Hepatocyte (in vitro differentiated cells): ENCODE measurements around the gene SCN9A. TPM values are rescaled to one million over a fixed set of nuclear protein-coding genes. Genes with fewer than 3 reads are reported as not detected.
"Not testable (repeated sequence)": the region's sequence is repeated elsewhere in the genome, so short reads cannot be mapped to it uniquely, and the experiment has no call there.

ENCODE experiments used
- DNase-seq: peaks from one replicate; pipeline ENCODE4 v3.0.0-alpha.2; 2016; ENCODE audit warnings: low spot score
- H2AFZ ChIP-seq: fragments of 200-600 bp; sonication (generic); 2 replicates; pipeline ENCODE4 v1.6.0; 2016; ENCODE audit warnings: antibody characterized with exemption, mild to moderate bottlenecking
- H3K27ac ChIP-seq: fragments of 200-600 bp; sonication (generic); 2 replicates; pipeline ENCODE4 v1.5.1; 2016; ENCODE audit warnings: mild to moderate bottlenecking
- H3K27me3 ChIP-seq: fragments of 200-600 bp; sonication (generic); 2 replicates; pipeline ENCODE4 v1.6.1; 2016
- H3K36me3 ChIP-seq: fragments of 200-600 bp; sonication (generic); replicated peaks from 2 replicates; pipeline ENCODE4 v1.5.1; 2016; ENCODE audit warnings: low read depth; ENCODE audit not compliant: insufficient read depth
- H3K4me1 ChIP-seq: fragments of 200-600 bp; sonication (generic); 2 replicates; pipeline ENCODE4 v1.5.1; 2016; ENCODE audit warnings: mild to moderate bottlenecking, moderate library complexity; ENCODE audit not compliant: insufficient read depth
- H3K4me2 ChIP-seq: fragments of 200-600 bp; sonication (generic); 2 replicates; pipeline ENCODE4 v1.6.0; 2016
- H3K4me3 ChIP-seq: fragments of 200-600 bp; sonication (generic); 2 replicates; pipeline ENCODE4 v1.5.1; 2016; ENCODE audit warnings: mild to moderate bottlenecking
- H3K79me2 ChIP-seq: fragments of 200-600 bp; sonication (generic); 2 replicates; pipeline ENCODE4 v1.6.0; 2017; ENCODE audit warnings: mild to moderate bottlenecking
- H3K9me2 ChIP-seq: fragments of 200-600 bp; sonication (generic); replicated peaks from 2 replicates; pipeline ENCODE4 v1.6.0; 2017; ENCODE audit warnings: mild to moderate bottlenecking; ENCODE audit not compliant: insufficient read depth
- H3K9me3 ChIP-seq: fragments of 200-600 bp; sonication (generic); 2 replicates; pipeline ENCODE4 v1.5.1; 2016; ENCODE audit warnings: low read depth, mild to moderate bottlenecking
- H4K20me1 ChIP-seq: fragments of 200-600 bp; sonication (generic); 2 replicates; pipeline ENCODE4 v1.6.0; 2016; ENCODE audit warnings: mild to moderate bottlenecking; ENCODE audit not compliant: insufficient read depth, poor library complexity, severe bottlenecking
- CTCF ChIP-seq: fragments of 200-600 bp; sonication (generic); IDR thresholded peaks from 2 replicates; pipeline ENCODE4 v1.5.1; 2016; ENCODE audit warnings: antibody characterized with exemption, mild to moderate bottlenecking; ENCODE audit not compliant: poor library complexity
- EZH2 ChIP-seq: fragments of 200-600 bp; sonication (generic); IDR thresholded peaks from 2 replicates; pipeline ENCODE4 v1.6.1; 2016; ENCODE audit warnings: antibody characterized with exemption, mild to moderate bottlenecking, borderline replicate concordance
- EZH2phosphoT487 ChIP-seq: fragments of 200-600 bp; sonication (generic); IDR thresholded peaks from one replicate; pipeline ENCODE4 v1.6.1; 2018; ENCODE audit warnings: antibody characterized with exemption, mild to moderate bottlenecking, low read depth, moderate library complexity; ENCODE audit not compliant: unreplicated experiment, severe bottlenecking
- WGBS: methylation state at CpG from one replicate; pipeline ENCODE4 v1.1.6; 2016; ENCODE audit warnings: low lambda C conversion rate; ENCODE audit errors: missing lambda C conversion rate; 5-methylcytosine and 5-hydroxymethylcytosine counted together
- polyA plus RNA-seq: library from polyadenylated mRNA; unstranded; fragments of >200 nt; fragmentation: Nextera tagmentation; extraction: Ambion mirVana; gene quantifications from 2 replicates; pipeline ENCODE4 v1.2.1, GENCODE V29; 2016
- total RNA-seq: library from RNA; depleted of rRNA; stranded (reverse); fragments of >200 nt; gene quantifications from 2 replicates; pipeline ENCODE4 v1.2.3, GENCODE V29; 2014

Gene SCN9A
- total and polyA plus RNA-seq, 2 experiments from 2014 or later, result 5.1 to 11.7 TPM

GRCh38 chr2:166329465-166329864 lies 46.3 kb downstream of the SCN9A start:
- Histone ChIP-seq H3K36me3 (no peaks in the 10 kb centered on the region), H3K9me2 (no peaks in the 10 kb centered on the region), H3K9me3 (no peaks in the 10 kb centered on the region), H3K4me3 (no peak overlapping the region), H3K4me2 (no peak overlapping the region), H3K27me3 (no peaks in the 10 kb centered on the region), H3K79me2 (no peaks in the 10 kb centered on the region), H2AFZ (no peak overlapping the region), H4K20me1 (no peaks in the 10 kb centered on the region), H3K27ac (no peak overlapping the region), H3K4me1 (no peaks in the 10 kb centered on the region)
- TF ChIP-seq EZH2 (no peak), EZH2phosphoT487 (no peak), CTCF (no peak)
- no peak for DNase-seq

- Histone ChIP-seq H3K27ac (no peak overlapping the region), H2AFZ (no peak overlapping the region), H3K9me2 (no peaks in the 10 kb centered on the region), H3K9me3 (no peaks in the 10 kb centered on the region), H3K4me1 (no peaks in the 10 kb centered on the region), H4K20me1 (no peaks in the 10 kb centered on the region), H3K4me2 (no peak overlapping the region), H3K36me3 (no peaks in the 10 kb centered on the region), H3K27me3 (no peaks in the 10 kb centered on the region), H3K4me3 (no peak overlapping the region), H3K79me2 (no peaks in the 10 kb centered on the region)
- 73% methylated on average over 3 of the region's 3 CpGs for WGBS
- TF ChIP-seq CTCF (no peak), EZH2 (no peak), EZH2phosphoT487 (no peak)
- DNase-seq, result no peak
Measured at GRCh38 chr2:166328147-166328546, 47.6 kb downstream of the SCN9A start.

- Histone ChIP-seq H3K9me2 (no peaks in the 10 kb centered on the region), H3K27ac (no peak overlapping the region), H3K9me3 (no peaks in the 10 kb centered on the region), H3K4me3 (no peak overlapping the region), H2AFZ (no peak overlapping the region), H3K27me3 (no peaks in the 10 kb centered on the region), H3K4me2 (no peak overlapping the region), H4K20me1 (no peaks in the 10 kb centered on the region), H3K4me1 (no peaks in the 10 kb centered on the region), H3K36me3 (no peaks in the 10 kb centered on the region), H3K79me2 (no peaks in the 10 kb centered on the region)
- DNase-seq, result no peak
- WGBS, result 97% methylated on average over 3 of the region's 3 CpGs
- no peak for TF ChIP-seq EZH2phosphoT487
- TF ChIP-seq EZH2, result no peak
- TF ChIP-seq CTCF, result no peak
Measured at GRCh38 chr2:166321076-166321475, 54.7 kb downstream of the SCN9A start.

GRCh38 chr2:166314022-166314759 lies 61.6 kb downstream of the SCN9A start:
- H3K27me3 ChIP-seq, result no peaks in the 10 kb centered on the region
- H2AFZ ChIP-seq, result peak overlapping the region; percentile 10
- no peaks in the 10 kb centered on the region for H3K9me3 ChIP-seq
- no peak for DNase-seq
- no peak for TF ChIP-seq EZH2phosphoT487
- no peak for TF ChIP-seq CTCF
- TF ChIP-seq EZH2, result no peak
- H3K36me3 ChIP-seq, result no peaks in the 10 kb centered on the region
- WGBS, result 50% methylated on average over 5 of the region's 5 CpGs
- no peak overlapping the region for H3K27ac ChIP-seq
- no peak overlapping the region for H3K4me3 ChIP-seq
- H3K4me1 ChIP-seq, result peaks cover 4% of the 10 kb centered on the region
- no peaks in the 10 kb centered on the region for H3K79me2 ChIP-seq
- H3K4me2 ChIP-seq, result no peak overlapping the region
- H3K9me2 ChIP-seq, result no peaks in the 10 kb centered on the region
- H4K20me1 ChIP-seq, result no peaks in the 10 kb centered on the region

GRCh38 chr2:166312863-166313262 lies 62.9 kb downstream of the SCN9A start:
- 50% methylated on average over 2 of the region's 2 CpGs for WGBS
- H2AFZ ChIP-seq, H3K36me3 ChIP-seq, H3K4me3 ChIP-seq, H3K79me2 ChIP-seq, H3K27me3 ChIP-seq, H3K9me2 ChIP-seq, H3K9me3 ChIP-seq, H3K4me2 ChIP-seq, H3K4me1 ChIP-seq, H3K27ac ChIP-seq, DNase-seq, H4K20me1 ChIP-seq: not testable (repeated sequence)
